ENCODE data around the gene HDAC9. TPM values are rescaled to one million over a fixed set of nuclear protein-coding genes. Genes with fewer than 3 reads are reported as not detected.
A peak's percentile ranks its signal among the peaks of the same experiment; 100 is the strongest.

HDAC9 gene
- total and polyA plus RNA-seq, 2 of the 13 experiments (the other 11 are each of a cell fraction or from before 2014, with no cell fraction given), result 0.05 to 0.07 TPM

- H3K4me1 ChIP-seq (ENCODE audit: insufficient read depth, low read length), result no peaks in the 10 kb centered on the region
- no peaks in the 10 kb centered on the region for H4K20me1 ChIP-seq (ENCODE audit: insufficient read depth, low read length)
- no TSS peak for BruUV-seq (replicated peaks)
- H3K79me2 ChIP-seq (ENCODE audit: insufficient read depth, low read length), result no peaks in the 10 kb centered on the region
- CTCF ChIA-PET (ENCODE audit: low intra/inter-chr PET ratio, low total read pairs), result no interaction called here
- H3K27me3 ChIP-seq (ENCODE audit: control insufficient read depth in 1 of 2, insufficient read depth in 2 of 2, low read length in 2 of 2), result no peaks in the 10 kb centered on the region
- H3K4me3 ChIP-seq (replicated peaks in 1 of 3; ENCODE audit: insufficient read depth in 1 of 3, low read depth in 2 of 3, low read length in 3 of 3), result no peak overlapping the region
- no peak for TF ChIP-seq TEAD3 (CRISPR knock-in tag; optimal IDR thresholded peaks at IDR 0.05; ENCODE audit: borderline replicate concordance)
- TF ChIP-seq MAFK (conservative IDR thresholded peaks at IDR 0.05 in 1 of 2, IDR thresholded peaks at IDR 0.05 in 1 of 2; ENCODE audit: low read length in 2 of 2), result peak; percentile 57 to 72
- no peak for TF ChIP-seq ZNF556 (CRISPR knock-in tag; IDR thresholded peaks at IDR 0.05; ENCODE audit: borderline replicate concordance)
- peak; percentile 63 for TF ChIP-seq MAFF (IDR thresholded peaks at IDR 0.05; ENCODE audit: low read depth, low read length)
- intact Hi-C loops (cut with micrococcal nuclease; ENCODE audit: unreplicated experiment) (no loop called here), in situ Hi-C loops (cut with HindIII; ENCODE audit: extremely low pct_ligation_motif_present, low pct_unique_long_range_greater_than_20kb) (no loop called here)
- H3K4me2 ChIP-seq (ENCODE audit: low read depth, low read length), result no peak overlapping the region
- H3K27ac ChIP-seq (ENCODE audit: extremely low read length, insufficient read depth, low read length), result no peak overlapping the region
- FAIRE-seq (no peak), ATAC-seq (no peak), DNase-seq (ENCODE audit: low spot score) (no peak)
- 0% methylated on average over 3 of the region's 3 CpGs for WGBS (ENCODE audit: low lambda C conversion rate)
- H3K9me3 ChIP-seq (ENCODE audit: low read length), result peaks cover 85% of the 10 kb centered on the region
- POLR2A ChIA-PET, result no interaction called here
- H3K9ac ChIP-seq (ENCODE audit: insufficient read depth, low read depth, low read length), result no peak overlapping the region
- H2AFZ ChIP-seq (ENCODE audit: low read length), result no peak overlapping the region
- no peaks in the 10 kb centered on the region for H3K36me3 ChIP-seq (replicated peaks in 1 of 2; ENCODE audit: control insufficient read depth in 1 of 2, insufficient read depth in 2 of 2, low read length in 2 of 2)
Observed at GRCh38 chr7:18877874-18878273, 382.3 kb downstream of the HDAC9 start.

- no peak for ATAC-seq
- H3K9ac ChIP-seq (ENCODE audit: insufficient read depth, low read depth, low read length), result no peak overlapping the region
- H3K27me3 ChIP-seq (ENCODE audit: control insufficient read depth in 1 of 2, insufficient read depth in 2 of 2, low read length in 2 of 2), result no peaks in the 10 kb centered on the region
- H3K79me2 ChIP-seq (ENCODE audit: insufficient read depth, low read length), result no peaks in the 10 kb centered on the region
- in situ Hi-C loops (cut with HindIII; ENCODE audit: extremely low pct_ligation_motif_present, low pct_unique_long_range_greater_than_20kb) (no loop called here), intact Hi-C loops (cut with micrococcal nuclease; ENCODE audit: unreplicated experiment) (no loop called here)
- no peak for FAIRE-seq
- H3K4me2 ChIP-seq (ENCODE audit: low read depth, low read length), result no peak overlapping the region
- WGBS (ENCODE audit: low lambda C conversion rate), result under 1% methylated on average over 4 of the region's 4 CpGs
- H2AFZ ChIP-seq (ENCODE audit: low read length), result no peak overlapping the region
- no peaks in the 10 kb centered on the region for H3K4me1 ChIP-seq (ENCODE audit: insufficient read depth, low read length)
- POLR2A ChIA-PET, result no interaction called here
- CTCF ChIA-PET (ENCODE audit: low intra/inter-chr PET ratio, low total read pairs), result no interaction called here
- H3K27ac ChIP-seq (ENCODE audit: extremely low read length, insufficient read depth, low read length), result no peak overlapping the region
- no peaks in the 10 kb centered on the region for H3K36me3 ChIP-seq (replicated peaks in 1 of 2; ENCODE audit: control insufficient read depth in 1 of 2, insufficient read depth in 2 of 2, low read length in 2 of 2)
- BruUV-seq (replicated peaks), result no TSS peak
- peaks cover 79% of the 10 kb centered on the region for H3K9me3 ChIP-seq (ENCODE audit: low read length)
- H3K4me3 ChIP-seq (replicated peaks in 1 of 3; ENCODE audit: insufficient read depth in 1 of 3, low read depth in 2 of 3, low read length in 3 of 3), result no peak overlapping the region
- no peak for DNase-seq (ENCODE audit: low spot score)
- no peaks in the 10 kb centered on the region for H4K20me1 ChIP-seq (ENCODE audit: insufficient read depth, low read length)
- TF ChIP-seq GTF2F1 (IDR thresholded peaks at IDR 0.05; ENCODE audit: low read length) (no peak), SRY (CRISPR knock-in tag; IDR thresholded peaks at IDR 0.05) (no peak), RAD21 (CRISPR knock-in tag; IDR thresholded peaks at IDR 0.05) (no peak), ZNF446 (CRISPR knock-in tag; IDR thresholded peaks at IDR 0.05) (no peak), KIAA2018 (CRISPR knock-in tag; IDR thresholded peaks at IDR 0.05; ENCODE audit: borderline replicate concordance) (no peak)
Observed at GRCh38 chr7:18886832-18887231, 391.3 kb downstream of the HDAC9 start.
